Measurements from ENCODE around the gene MED15.

MED15 gene

DNA sequence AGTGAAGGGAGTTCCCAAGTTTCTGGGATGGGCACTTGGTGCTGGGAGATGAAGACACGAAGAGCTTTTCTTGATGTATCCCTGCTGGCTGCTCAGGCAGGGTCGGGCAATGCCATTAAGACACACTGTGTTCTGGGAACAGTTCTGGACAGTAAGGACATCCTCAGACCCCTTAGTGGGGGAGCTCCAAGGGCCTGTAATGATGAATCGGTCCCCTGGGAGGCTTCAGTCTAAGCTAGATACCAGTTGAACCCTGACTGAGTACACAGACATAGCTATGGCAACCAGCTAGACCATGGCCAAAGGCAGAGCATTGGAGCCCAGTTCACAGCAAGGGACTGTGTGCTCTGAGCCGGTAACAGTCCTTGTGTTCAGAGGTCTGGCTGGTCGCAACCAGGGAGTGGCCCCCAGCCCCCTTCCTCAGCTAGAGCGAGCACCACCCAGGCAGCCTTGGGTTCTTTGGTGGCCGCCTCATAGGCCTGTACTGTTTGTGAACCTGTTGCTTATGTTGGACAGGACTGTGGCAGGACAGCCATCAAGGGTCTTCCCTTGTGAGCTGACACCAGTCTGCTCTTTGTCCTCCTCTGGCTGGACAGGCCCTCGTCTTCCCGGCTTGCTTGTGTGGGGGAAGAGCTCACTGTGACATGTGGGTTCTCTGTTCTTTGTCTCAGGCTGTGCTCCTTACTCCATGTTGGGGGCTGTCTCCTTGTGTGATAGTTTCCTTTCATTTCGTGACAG, 25.0 kb downstream of the MED15 start:
- no peak for DNase-seq (ENCODE audit: low read depth, low spot score)
- ChIA-PET CTCF (interaction anchor here (0.6 to 3.2 kb wide), 9 partner anchors 10 to 38 kb away, joined by 3 to 31 read pairs (median 3); no protein-coding TSS in a partner anchor), POLR2A (interaction anchor here (0.8 to 3.7 kb wide), 5 partner anchors 11 to 36 kb away, joined by 3 to 27 read pairs (median 5); partner anchors contain the start of gene MED15)
- no peak overlapping the region for H3K4me3 ChIP-seq (ENCODE audit: low read depth, low read length)
- TF ChIP-seq, protein P1, sequence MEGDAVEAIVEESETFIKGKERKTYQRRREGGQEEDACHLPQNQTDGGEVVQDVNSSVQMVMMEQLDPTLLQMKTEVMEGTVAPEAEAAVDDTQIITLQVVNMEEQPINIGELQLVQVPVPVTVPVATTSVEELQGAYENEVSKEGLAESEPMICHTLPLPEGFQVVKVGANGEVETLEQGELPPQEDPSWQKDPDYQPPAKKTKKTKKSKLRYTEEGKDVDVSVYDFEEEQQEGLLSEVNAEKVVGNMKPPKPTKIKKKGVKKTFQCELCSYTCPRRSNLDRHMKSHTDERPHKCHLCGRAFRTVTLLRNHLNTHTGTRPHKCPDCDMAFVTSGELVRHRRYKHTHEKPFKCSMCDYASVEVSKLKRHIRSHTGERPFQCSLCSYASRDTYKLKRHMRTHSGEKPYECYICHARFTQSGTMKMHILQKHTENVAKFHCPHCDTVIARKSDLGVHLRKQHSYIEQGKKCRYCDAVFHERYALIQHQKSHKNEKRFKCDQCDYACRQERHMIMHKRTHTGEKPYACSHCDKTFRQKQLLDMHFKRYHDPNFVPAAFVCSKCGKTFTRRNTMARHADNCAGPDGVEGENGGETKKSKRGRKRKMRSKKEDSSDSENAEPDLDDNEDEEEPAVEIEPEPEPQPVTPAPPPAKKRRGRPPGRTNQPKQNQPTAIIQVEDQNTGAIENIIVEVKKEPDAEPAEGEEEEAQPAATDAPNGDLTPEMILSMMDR (IDR thresholded peaks at IDR 0.05; ENCODE audit: insufficient read depth, low read length, missing control alignments) = no peak

DNA sequence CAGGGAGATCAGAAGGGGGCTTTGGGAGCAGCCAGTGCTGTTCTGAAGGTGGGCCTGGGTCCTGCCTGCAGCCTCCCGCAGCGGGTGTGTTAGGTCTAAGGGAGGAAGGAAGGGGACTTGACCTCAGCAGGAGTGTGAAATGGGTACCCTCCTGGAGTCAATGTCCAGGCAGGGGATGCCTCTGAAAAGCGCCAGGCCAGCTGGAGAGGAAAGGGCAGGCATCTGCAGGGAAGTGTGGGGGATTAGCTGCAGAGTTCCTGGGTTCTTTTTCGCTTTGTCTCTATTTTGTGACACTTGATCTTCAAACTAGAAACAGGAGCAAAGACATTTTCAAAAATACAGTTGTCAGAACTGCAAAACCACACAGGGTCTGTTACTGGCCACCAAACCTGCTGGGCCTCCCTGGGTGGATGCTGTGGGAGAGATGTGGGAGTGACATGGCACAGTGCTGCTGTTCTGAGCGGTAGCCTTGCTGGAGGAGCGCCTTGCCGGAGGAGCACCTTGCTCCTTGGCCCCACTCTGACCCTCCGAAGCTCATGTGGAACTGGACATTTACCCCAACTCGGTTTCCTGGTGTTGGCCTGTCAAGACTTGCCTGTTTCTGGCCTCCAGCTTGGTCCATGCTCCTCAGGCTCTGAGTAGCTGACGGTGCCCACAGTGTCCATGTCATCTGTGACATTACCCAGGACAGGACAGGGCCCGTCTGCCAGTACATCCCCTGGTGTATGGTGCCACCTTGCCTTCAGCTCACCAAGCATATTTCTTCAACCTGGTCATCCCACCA, 25.9 kb downstream of the MED15 start:
- TF ChIP-seq, protein P1 (IDR thresholded peaks at IDR 0.05; ENCODE audit: insufficient read depth, low read length, missing control alignments) = no peak
- CTCF ChIA-PET = interaction anchor here (1.0 to 3.2 kb wide), 6 partner anchors 9 to 32 kb away, joined by 3 to 31 read pairs (median 4); no protein-coding TSS in a partner anchor
- POLR2A ChIA-PET = interaction anchor here (0.7 to 3.7 kb wide), 3 partner anchors 16 to 35 kb away, joined by 3 to 27 read pairs (median 5); partner anchors contain the start of gene MED15
- no peak for DNase-seq (ENCODE audit: low read depth, low spot score)
- H3K4me3 ChIP-seq (ENCODE audit: low read depth, low read length) = no peak overlapping the region

DNA sequence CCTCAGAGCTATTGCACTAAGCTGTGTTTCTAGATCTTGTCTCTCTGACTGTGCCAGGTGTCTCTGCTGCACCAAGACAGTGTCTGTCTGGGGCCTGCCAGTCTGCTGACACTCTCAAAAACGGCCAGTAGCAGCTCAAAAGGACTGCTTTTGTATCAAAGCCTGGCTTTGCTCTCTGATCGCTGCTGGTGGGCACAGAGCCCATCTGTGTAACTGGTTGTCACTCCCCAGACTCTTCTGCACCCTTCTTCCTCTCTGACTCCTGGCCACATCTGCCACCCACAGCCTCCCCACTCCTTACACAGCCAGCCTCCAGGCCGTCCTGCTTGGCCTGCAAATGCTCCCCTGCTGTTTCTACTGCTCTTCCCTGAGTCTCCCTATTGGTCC, 26.5 kb downstream of the MED15 start:
- no peak overlapping the region for H3K4me3 ChIP-seq (ENCODE audit: low read depth, low read length)
- no peak for DNase-seq (ENCODE audit: low read depth, low spot score)
- POLR2A ChIA-PET = interaction anchor here (0.7 to 1.3 kb wide), 2 partner anchors 15 to 34 kb away, joined by 3 to 5 read pairs; no protein-coding TSS in a partner anchor
- TF ChIP-seq, protein P1 (IDR thresholded peaks at IDR 0.05; ENCODE audit: insufficient read depth, low read length, missing control alignments) = no peak
- CTCF ChIA-PET = interaction anchor here (1.0 to 3.2 kb wide), 3 partner anchors 27 to 31 kb away, joined by 3 to 31 read pairs (median 4); no protein-coding TSS in a partner anchor

DNA sequence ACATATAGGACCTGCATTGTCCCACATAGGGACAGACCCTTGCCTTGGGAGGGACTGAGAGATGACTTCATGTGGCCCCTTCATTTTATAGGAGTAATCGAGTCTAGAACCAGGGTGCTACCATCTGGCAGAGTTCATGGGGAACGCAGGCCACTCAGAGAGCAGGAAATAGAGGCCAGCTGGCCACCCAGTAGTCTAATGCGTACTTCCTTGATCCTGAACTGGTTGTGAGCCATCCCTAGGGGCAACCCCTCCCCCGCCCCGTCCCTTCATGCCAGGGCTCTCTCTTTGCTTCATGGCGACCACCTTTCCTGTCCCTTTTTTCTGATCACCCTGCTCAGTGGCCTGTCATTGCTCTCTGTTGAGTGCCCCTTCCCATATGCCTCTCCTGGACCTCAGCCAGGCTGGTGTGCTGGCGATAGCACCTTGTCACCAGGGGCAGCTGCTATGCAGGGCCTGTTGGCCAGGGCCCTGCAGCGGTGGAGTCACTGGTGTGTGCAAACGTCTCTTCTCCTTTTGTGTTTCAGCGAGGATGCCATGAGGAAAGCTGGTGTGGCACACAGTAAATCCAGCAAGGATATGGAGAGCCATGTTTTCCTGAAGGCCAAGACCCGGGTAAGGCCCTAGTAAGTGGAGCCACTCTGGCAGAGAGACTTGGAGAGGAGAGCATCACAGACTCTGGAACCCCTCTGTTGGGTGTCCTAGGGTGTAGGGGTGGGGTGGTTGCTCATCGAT, 29.3 kb downstream of the MED15 start:
- no peak for DNase-seq (ENCODE audit: low read depth, low spot score)
- TF ChIP-seq, protein P1 (IDR thresholded peaks at IDR 0.05; ENCODE audit: insufficient read depth, low read length, missing control alignments) = no peak
- CTCF ChIA-PET = interaction anchor here (1.3 to 1.5 kb wide), 2 partner anchors 10 to 14 kb away, joined by 3 read pairs; no protein-coding TSS in a partner anchor
- no peak overlapping the region for H3K4me3 ChIP-seq (ENCODE audit: low read depth, low read length)
- POLR2A ChIA-PET = no interaction called here

DNA sequence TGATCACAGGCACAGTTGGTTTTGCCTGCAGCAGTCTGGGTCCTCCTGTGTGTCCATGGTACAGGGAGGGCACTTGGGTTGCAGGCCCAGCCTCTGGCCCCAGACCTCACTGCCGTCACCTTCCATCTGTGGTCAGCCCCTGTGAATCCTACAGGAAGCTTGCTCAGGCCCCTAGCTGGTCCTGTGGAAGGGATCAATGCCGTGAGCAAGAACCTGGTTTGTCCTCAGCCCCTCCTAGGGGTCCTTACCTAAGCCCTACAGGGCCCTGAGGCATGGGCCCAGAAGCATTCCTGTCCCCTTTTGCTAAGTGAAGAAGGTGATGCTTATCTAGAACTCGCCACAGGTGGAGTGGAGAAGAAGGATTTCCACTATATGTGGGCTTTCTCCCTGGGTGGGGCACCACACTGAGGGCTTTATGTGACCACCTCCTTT, 29.9 kb downstream of the MED15 start:
- ChIA-PET POLR2A (no interaction called here), CTCF (interaction anchor here (0.9 to 2.5 kb wide), 5 partner anchors 8 to 30 kb away, joined by 3 to 27 read pairs (median 3); no protein-coding TSS in a partner anchor)
- no peak overlapping the region for H3K4me3 ChIP-seq (ENCODE audit: low read depth, low read length)
- TF ChIP-seq, protein P1 (IDR thresholded peaks at IDR 0.05; ENCODE audit: insufficient read depth, low read length, missing control alignments) = no peak
- DNase-seq (ENCODE audit: low read depth, low spot score) = no peak
